Measurements from ENCODE around the gene TDG.
"Not testable (repeated sequence)": the region's sequence is repeated elsewhere in the genome, so short reads cannot be mapped to it uniquely, and the experiment has no call there.

Gene TDG

GRCh38 chr12:104012331-104012730, 46.7 kb downstream of the TDG start:
- in situ Hi-C loops (cut with HindIII; ENCODE audit: low sequenced_read_pairs): no loop called here

- in situ Hi-C loops (cut with HindIII; ENCODE audit: low sequenced_read_pairs): not testable (repeated sequence)
Observed at GRCh38 chr12:104021862-104022261, 56.2 kb downstream of the TDG start.

- in situ Hi-C loops (cut with HindIII; ENCODE audit: low sequenced_read_pairs): no loop called here
Observed at GRCh38 chr12:104022786-104023185, 57.1 kb downstream of the TDG start.

- in situ Hi-C loops (cut with HindIII; ENCODE audit: low sequenced_read_pairs): no loop called here
Observed at GRCh38 chr12:104023710-104024109, 58.0 kb downstream of the TDG start.

DNA sequence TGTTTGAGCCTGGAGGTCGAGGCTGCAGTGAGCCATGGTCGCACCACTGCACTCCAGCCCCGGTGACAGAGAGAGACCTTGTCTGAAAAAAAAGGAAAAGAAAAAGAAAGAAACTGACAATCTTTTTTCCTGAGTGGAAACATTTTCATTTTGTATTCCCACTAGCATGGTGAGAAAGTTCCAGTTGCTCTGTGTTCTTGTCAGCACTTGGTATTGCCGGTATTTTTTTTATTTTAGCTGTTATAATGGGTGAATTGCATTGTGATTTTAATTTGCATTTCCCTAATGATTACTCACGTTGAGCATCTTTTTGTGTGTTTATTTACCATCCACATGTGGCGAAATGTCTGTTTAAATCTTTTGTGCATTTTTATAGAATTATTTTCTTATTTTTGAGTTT, 58.7 kb downstream of the TDG start:
- in situ Hi-C loops (cut with HindIII; ENCODE audit: low sequenced_read_pairs): no loop called here

GRCh38 chr12:104025771-104026170, 60.1 kb downstream of the TDG start:
- in situ Hi-C loops (cut with HindIII; ENCODE audit: low sequenced_read_pairs): no loop called here

GRCh38 chr12:104026841-104027599, 61.3 kb downstream of the TDG start:
- in situ Hi-C loops (cut with HindIII; ENCODE audit: low sequenced_read_pairs): no loop called here

DNA sequence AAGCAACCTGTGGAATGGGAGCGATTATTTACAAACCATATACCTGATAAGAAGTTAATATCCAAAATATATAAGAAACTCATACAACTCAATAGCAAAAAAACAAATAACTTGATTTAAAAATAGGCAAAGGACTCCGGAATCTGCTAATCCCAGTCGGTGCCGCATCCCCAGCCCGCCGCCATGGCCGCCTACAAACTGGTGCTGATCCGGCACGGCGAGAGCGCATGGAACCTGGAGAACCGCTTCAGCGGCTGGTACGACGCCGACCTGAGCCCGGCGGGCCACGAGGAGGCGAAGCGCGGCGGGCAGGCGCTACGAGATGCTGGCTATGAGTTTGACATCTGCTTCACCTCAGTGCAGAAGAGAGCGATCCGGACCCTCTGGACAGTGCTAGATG, 64.9 kb downstream of the TDG start:
- in situ Hi-C loops (cut with HindIII; ENCODE audit: low sequenced_read_pairs): not testable (repeated sequence)

- in situ Hi-C loops (cut with HindIII; ENCODE audit: low sequenced_read_pairs): not testable (repeated sequence)
Observed at GRCh38 chr12:104036143-104036542, 70.5 kb downstream of the TDG start.

Measured in DLD1 (cell line).